Measurements from ENCODE around the gene CYBB. TPM values are rescaled to one million over a fixed set of nuclear protein-coding genes. Genes with fewer than 3 reads are reported as not detected.
A peak's percentile ranks its signal among the peaks of the same experiment; 100 is the strongest.

The CYBB gene
- total and polyA plus RNA-seq, 2 experiments from 2014 or later, result 0.38 to 0.42 TPM

- Histone ChIP-seq H3K36me3 (no peaks in the 10 kb centered on the region), H3K4me1 (ENCODE audit: low read depth) (no peaks in the 10 kb centered on the region), H3K27ac (no peak overlapping the region), H3K9me3 (ENCODE audit: low read depth) (no peaks in the 10 kb centered on the region), H3K27me3 (no peaks in the 10 kb centered on the region), H3K4me3 (no peak overlapping the region)
- DNase-seq (ENCODE audit: low read depth in 1 of 2, low spot score in 1 of 2), result no peak
- no peak for TF ChIP-seq CTCF (IDR thresholded peaks at IDR 0.05; ENCODE audit: low read depth, low read length)
These were observed 50.5 kb downstream of the CYBB start for GRCh38 chrX:37830371-37830770.

DNA sequence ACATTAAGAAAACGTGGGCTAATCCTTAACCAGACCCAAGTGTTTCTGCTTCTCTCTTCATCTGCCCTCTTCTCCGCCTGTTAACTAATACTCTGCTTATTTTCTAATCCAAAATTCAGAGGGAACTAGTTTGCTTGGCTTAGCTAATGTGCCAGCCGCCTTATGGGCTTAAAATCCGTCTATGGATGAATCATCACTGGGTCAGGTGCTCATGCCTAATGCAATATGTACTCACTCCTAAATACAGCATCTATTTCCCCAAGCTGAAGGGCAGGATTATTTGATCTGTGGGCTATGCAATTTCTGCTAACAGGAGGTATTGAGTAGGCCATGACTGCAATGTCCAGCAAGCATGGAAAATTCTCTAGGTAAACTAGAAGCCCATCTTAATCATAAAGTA lies 55.1 kb downstream of the CYBB start:
- H3K27me3 ChIP-seq, result no peaks in the 10 kb centered on the region
- peaks cover 2% of the 10 kb centered on the region for H3K36me3 ChIP-seq
- no peaks in the 10 kb centered on the region for H3K9me3 ChIP-seq (ENCODE audit: low read depth)
- no peak for DNase-seq (ENCODE audit: low read depth in 1 of 2, low spot score in 1 of 2)
- no peaks in the 10 kb centered on the region for H3K4me1 ChIP-seq (ENCODE audit: low read depth)
- TF ChIP-seq CTCF (IDR thresholded peaks at IDR 0.05; ENCODE audit: low read depth, low read length), result no peak
- no peak overlapping the region for H3K27ac ChIP-seq
- no peak overlapping the region for H3K4me3 ChIP-seq

- Histone ChIP-seq H3K36me3 (peaks cover 2% of the 10 kb centered on the region), H3K27me3 (no peaks in the 10 kb centered on the region)
- no peak for TF ChIP-seq CTCF (IDR thresholded peaks at IDR 0.05; ENCODE audit: low read depth, low read length)
These were observed 61.1 kb downstream of the CYBB start for GRCh38 chrX:37840931-37841330.

DNA sequence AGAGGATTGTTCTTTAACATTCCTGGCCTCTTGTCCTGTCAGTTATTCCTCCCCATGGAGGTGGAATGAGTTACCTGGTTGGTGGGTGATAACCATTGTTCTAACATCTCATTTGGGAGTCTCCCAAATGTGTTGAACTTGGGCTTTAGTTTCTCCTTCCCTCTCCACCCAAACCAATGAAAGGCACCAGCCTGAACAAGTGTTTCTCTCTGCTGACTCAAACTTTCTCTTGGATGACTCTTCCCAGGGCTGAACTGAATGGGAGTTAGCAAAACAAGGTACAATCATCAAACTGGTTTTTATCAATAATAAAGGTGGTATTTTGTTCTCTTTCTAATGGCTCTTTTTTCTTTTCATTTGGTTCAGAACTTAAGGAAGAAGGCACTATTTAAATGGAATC lies 64.8 kb downstream of the CYBB start:
- H3K27me3 ChIP-seq, result no peaks in the 10 kb centered on the region
- no peaks in the 10 kb centered on the region for H3K4me1 ChIP-seq (ENCODE audit: low read depth)
- no peak for DNase-seq (ENCODE audit: low read depth in 1 of 2, low spot score in 1 of 2)
- no peak for TF ChIP-seq CTCF (IDR thresholded peaks at IDR 0.05; ENCODE audit: low read depth, low read length)
- no peak overlapping the region for H3K27ac ChIP-seq
- H3K4me3 ChIP-seq, result no peak overlapping the region
- H3K9me3 ChIP-seq (ENCODE audit: low read depth), result no peaks in the 10 kb centered on the region
- H3K36me3 ChIP-seq, result no peaks in the 10 kb centered on the region

More at GRCh38 chrX:37840931-37841330, 61.1 kb downstream of the CYBB start:
- H3K27ac ChIP-seq, result no peak overlapping the region
- no peak overlapping the region for H3K4me3 ChIP-seq
- no peak for DNase-seq (ENCODE audit: low read depth in 1 of 2, low spot score in 1 of 2)
- H3K9me3 ChIP-seq (ENCODE audit: low read depth), result no peaks in the 10 kb centered on the region
- H3K4me1 ChIP-seq (ENCODE audit: low read depth), result no peaks in the 10 kb centered on the region

- DNase-seq (ENCODE audit: low read depth in 1 of 2, low spot score in 1 of 2), result peak in 1 of 2 donors; percentile 28
- H3K4me3 ChIP-seq, result peak overlapping the region; percentile 41
- H3K27me3 ChIP-seq, result no peaks in the 10 kb centered on the region
- H3K27ac ChIP-seq, result no peak overlapping the region
- H3K4me1 ChIP-seq (ENCODE audit: low read depth), result no peaks in the 10 kb centered on the region
- no peaks in the 10 kb centered on the region for H3K9me3 ChIP-seq (ENCODE audit: low read depth)
- H3K36me3 ChIP-seq, result no peaks in the 10 kb centered on the region
- no peak for TF ChIP-seq CTCF (IDR thresholded peaks at IDR 0.05; ENCODE audit: low read depth, low read length)
These were observed 66.3 kb downstream of the CYBB start for GRCh38 chrX:37846141-37846540.

DNA sequence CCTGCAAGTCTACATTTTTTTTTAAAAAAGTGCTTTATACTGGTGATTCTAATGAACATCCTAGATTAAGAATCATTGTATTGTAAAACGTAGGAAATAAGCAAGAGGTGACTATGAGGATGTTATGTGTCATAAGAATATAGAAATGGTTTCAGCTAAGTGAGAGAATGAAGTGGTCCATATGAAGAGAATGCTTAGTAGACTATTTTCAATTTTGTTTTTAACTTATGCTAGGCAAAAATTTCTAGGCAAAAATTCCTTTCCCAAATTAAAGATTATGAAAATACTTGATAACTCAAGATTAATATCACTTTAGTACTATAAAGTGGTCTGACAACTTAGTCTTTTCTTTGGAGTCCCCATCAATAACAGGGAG lies 66.7 kb downstream of the CYBB start:
- H3K36me3 ChIP-seq, result no peaks in the 10 kb centered on the region
- no peaks in the 10 kb centered on the region for H3K4me1 ChIP-seq (ENCODE audit: low read depth)
- no peaks in the 10 kb centered on the region for H3K9me3 ChIP-seq (ENCODE audit: low read depth)
- peak overlapping the region; percentile 41 for H3K4me3 ChIP-seq
- TF ChIP-seq CTCF (IDR thresholded peaks at IDR 0.05; ENCODE audit: low read depth, low read length), result no peak
- DNase-seq (ENCODE audit: low read depth in 1 of 2, low spot score in 1 of 2), result no peak
- H3K27me3 ChIP-seq, result no peaks in the 10 kb centered on the region
- no peak overlapping the region for H3K27ac ChIP-seq
